ENCODE results near the gene C1orf226.

- no peak for TF ChIP-seq CTCF (IDR thresholded peaks at IDR 0.05)
- no peak for TF ChIP-seq POLR2AphosphoS5 (IDR thresholded peaks at IDR 0.05; ENCODE audit: insufficient read depth in 1 of 2, low read depth in 1 of 2)
- no peak for TF ChIP-seq POLR2A (IDR thresholded peaks at IDR 0.05)
Observed at GRCh38 chr1:162371611-162372010, 9.9 kb upstream of the C1orf226 start.

Data from vagina (tissue), 2 donors.